AG09309 (cell line): Measurements from ENCODE around the gene HOXA4.

ENCODE experiments used
- DNase-seq: peaks from one replicate; pipeline ENCODE4 v3.0.0-alpha.2; 2010; ENCODE audit warnings: low read depth
- H3K4me3 ChIP-seq: 2 replicates; pipeline ENCODE4 v1.5.1; 2011; ENCODE audit warnings: mild to moderate bottlenecking, low read depth, low read length, moderate library complexity; ENCODE audit not compliant: control insufficient read depth
- TF ChIP-seq, protein P1 (sequence below): IDR thresholded peaks from 2 replicates; pipeline ENCODE4 v1.5.1; 2011; ENCODE audit warnings: mild to moderate bottlenecking, low read depth, low read length, inconsistent platforms; ENCODE audit not compliant: insufficient read depth, control insufficient read depth; ENCODE audit errors: missing control alignments

The HOXA4 gene

GRCh38 chr7:27165089-27165995 lies 34.8 kb upstream of the HOXA4 start, which contains the start of gene HOXA9:
TSS of gene HOXA9 (minus strand) at chr7:27165537. CDS start at chr7:27165457, 80 bp downstream.
- TF ChIP-seq, protein P1, sequence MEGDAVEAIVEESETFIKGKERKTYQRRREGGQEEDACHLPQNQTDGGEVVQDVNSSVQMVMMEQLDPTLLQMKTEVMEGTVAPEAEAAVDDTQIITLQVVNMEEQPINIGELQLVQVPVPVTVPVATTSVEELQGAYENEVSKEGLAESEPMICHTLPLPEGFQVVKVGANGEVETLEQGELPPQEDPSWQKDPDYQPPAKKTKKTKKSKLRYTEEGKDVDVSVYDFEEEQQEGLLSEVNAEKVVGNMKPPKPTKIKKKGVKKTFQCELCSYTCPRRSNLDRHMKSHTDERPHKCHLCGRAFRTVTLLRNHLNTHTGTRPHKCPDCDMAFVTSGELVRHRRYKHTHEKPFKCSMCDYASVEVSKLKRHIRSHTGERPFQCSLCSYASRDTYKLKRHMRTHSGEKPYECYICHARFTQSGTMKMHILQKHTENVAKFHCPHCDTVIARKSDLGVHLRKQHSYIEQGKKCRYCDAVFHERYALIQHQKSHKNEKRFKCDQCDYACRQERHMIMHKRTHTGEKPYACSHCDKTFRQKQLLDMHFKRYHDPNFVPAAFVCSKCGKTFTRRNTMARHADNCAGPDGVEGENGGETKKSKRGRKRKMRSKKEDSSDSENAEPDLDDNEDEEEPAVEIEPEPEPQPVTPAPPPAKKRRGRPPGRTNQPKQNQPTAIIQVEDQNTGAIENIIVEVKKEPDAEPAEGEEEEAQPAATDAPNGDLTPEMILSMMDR: no peak
- H3K4me3 ChIP-seq: peak within 1 kb of the TSS; percentile 87
- peak; percentile 98 for DNase-seq

DNA sequence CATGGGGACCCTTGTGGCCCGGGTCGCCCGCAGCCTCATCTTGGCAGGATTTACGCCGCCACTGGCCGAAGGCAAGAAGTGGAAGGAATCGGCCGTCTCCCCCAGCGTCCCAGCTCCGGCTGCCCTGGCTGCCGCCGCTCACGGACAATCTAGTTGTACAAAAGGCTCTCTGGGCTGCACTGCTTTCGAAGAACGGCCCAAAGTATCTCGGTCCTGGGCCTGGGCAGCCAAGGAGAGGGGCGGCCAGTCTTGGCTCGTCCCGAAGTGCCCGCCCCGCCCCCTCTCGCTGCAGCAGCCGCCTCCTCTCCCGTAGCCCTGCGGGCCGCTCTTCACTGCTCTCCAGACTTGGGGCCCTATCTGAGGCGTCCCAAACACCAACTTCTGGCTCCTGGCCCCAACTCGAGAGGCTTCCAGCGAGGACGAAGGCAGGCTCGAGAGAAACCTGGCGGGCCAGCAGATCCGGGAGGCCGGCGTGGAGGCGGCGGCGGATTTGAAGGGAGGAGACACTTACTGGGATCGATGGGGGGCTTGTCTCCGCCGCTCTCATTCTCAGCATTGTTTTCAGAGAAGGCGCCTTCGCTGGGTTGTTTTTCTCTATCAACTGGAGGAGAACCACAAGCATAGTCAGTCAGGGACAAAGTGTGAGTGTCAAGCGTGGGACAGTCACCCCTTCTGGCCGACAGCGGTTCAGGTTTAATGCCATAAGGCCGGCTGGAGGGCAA lies 34.0 kb upstream of the HOXA4 start:
- no peak for DNase-seq
- TF ChIP-seq, protein P1: peak; percentile 32
- peak overlapping the region; percentile 87 for H3K4me3 ChIP-seq

- DNase-seq: no peak
- peak overlapping the region; percentile 87 for H3K4me3 ChIP-seq
Measured at GRCh38 chr7:27164045-27164366, 33.4 kb upstream of the HOXA4 start.

GRCh38 chr7:27163288-27164044 lies 32.9 kb upstream of the HOXA4 start:
- H3K4me3 ChIP-seq: peak overlapping the region; percentile 87
- DNase-seq: no peak
- TF ChIP-seq, protein P1: no peak

More at GRCh38 chr7:27164045-27164366, 33.4 kb upstream of the HOXA4 start:
- TF ChIP-seq, protein P1: no peak

DNA sequence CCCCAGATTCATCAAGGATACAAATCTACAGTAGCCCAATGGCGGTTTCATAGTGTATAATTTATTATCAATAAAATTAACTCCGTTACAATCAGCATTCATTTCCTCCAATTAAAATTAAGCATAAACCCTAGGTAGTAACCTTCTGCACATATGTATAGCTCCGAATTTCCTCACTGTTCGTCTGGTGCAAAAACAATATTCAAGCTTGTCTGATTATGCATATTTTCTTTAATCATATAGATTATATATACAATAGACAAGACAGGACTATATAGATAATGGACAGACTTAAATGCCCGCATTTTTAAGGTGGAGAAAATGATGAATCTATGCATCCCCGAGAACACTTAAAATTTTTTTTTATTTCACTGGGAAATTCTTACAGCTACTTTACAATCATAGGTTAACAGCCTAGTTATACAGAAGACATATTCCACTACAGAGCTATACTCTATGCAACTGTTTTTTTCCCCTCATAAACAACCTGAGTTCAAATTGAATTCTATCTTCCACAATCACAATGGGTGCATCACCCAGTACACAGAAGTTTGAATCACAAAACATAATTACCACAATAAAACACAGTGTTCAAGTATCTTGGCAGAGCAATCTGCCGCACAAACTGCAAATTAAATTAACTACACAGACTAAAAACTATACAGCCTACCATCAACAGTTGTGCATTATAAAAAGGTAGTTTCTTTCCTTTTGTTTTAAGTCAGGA lies 32.2 kb upstream of the HOXA4 start:
- DNase-seq: no peak
- TF ChIP-seq, protein P1: no peak
- peak overlapping the region; percentile 87 for H3K4me3 ChIP-seq
